GM21526 (cell line): Measurements from ENCODE around the gene PTPRT.
"Not testable (repeated sequence)": the region's sequence is repeated elsewhere in the genome, so short reads cannot be mapped to it uniquely, and the experiment has no call there.

Source experiments
- ATAC-seq: cut with Tn5 transposase; IDR thresholded peaks from one replicate; pipeline ENCODE4 v1.9.1; 2021; ENCODE audit warnings: moderate library complexity; ENCODE audit not compliant: unreplicated experiment, low FRiP score

The PTPRT gene

DNA sequence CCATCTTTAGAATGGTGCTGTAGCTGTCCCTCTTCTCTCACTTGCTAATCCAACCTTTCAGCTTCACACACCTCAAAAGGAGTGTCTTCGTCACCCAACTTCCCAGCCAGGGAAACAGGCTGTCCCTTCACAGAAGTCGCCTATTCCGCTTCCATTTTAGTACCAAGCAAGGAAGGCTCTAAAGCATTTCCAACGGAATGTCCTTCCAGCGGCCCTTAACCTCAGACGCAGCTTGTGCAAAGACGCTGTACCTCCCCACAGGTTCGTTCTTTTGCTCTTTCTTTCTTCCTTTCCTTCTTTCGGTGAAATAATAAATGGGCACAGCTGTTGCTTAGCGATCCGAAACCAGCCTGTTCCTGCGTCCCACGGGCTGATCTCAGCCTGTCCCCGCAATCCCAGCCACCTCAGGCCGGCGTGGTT lies 1.5 kb downstream of the PTPRT start:
- ATAC-seq: no peak

DNA sequence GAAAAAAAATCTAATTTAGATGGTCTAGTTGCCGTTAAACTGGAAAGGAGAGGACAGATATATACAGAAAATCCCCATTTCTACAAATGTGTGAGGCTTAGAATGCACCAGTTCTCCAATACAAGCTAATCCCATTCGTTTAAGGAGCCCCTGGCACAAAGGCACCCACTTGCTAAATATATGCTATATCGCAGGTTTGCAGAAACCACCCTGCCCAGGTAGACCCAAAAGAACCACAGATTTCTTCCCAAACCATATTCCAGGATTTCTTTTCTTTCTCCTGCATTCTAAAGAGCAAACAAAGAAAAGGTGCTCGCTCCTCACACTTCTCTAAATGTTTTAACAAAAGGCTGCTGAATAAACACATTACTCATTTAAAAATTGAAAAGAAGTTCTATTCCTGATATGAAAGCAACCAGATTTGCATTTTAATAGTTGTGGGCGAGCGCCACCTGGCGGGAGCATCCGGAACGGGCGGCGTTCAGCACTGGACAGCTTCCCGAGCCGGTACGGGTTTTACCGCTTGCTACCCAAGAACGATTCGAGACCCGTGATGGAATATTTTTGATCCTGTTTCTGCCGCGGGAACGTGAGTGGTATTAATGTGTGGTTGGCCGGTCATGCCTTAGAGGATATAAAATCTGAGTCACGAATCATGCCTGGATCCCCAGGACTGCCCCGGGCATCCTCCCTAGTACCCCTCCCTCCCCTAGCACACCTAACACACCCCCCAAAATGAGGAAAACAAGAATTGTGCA lies 2.1 kb downstream of the PTPRT start:
- no peak for ATAC-seq

DNA sequence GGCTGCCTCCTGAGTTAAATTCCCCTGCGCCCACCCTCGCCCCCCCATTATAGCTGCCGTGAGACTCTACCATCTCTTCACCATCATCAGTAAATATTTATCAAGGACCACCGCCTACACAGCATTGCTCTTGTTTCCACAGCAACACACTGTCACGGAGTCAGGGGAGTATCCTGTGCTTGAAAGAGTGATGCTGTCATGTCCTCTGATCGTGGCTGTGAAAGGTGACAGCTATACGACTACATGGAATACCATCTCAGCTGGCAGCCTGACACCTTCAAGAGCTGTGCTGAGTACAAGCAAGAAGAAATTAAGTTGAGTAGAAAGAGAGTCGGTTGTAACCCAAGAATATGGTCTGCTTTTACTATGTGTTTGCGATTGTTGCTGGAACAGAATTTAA lies 3.4 kb downstream of the PTPRT start:
- ATAC-seq: no peak

DNA sequence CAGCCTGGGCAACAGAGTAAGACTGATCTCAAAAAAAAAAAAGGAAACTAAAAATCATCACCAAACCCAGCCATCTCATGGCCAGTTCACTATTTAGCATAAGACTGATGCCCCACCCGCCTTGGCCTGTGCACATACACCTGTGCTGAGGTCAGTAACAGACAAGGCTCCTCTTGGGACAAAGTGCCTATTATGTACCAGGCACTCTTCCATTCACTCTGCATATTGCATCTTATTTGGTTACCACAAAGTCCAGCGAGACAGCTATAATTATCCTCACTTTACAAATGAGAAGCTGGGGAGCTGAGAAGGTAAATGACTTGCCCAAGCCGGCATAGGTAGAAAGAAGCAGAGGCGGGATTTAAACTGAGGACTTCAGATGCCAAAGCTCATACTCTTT lies 3.8 kb downstream of the PTPRT start:
- no peak for ATAC-seq

GRCh38 chr20:43183536-43184070 lies 6.1 kb downstream of the PTPRT start:
- ATAC-seq: no peak

GRCh38 chr20:43178080-43178479 lies 11.6 kb downstream of the PTPRT start:
- ATAC-seq: no peak

DNA sequence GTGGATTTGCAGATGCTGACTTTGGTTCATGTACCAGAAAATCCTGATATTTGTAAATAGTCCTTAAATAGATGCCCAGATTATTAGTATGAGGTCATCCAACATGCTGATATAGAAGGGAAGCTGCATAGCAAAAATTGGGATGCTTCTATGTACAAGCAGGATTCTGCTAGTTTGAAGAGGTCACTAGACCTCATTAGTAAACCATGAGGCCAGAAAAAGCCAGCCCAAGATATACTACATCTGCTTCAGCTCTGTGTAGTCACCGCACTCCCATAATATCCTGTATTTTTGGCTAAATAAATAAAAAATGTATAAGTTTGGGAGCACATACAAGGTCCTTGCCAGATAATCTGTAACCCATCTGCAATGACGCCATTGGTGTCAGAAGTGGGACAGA lies 13.0 kb downstream of the PTPRT start:
- ATAC-seq: no peak

DNA sequence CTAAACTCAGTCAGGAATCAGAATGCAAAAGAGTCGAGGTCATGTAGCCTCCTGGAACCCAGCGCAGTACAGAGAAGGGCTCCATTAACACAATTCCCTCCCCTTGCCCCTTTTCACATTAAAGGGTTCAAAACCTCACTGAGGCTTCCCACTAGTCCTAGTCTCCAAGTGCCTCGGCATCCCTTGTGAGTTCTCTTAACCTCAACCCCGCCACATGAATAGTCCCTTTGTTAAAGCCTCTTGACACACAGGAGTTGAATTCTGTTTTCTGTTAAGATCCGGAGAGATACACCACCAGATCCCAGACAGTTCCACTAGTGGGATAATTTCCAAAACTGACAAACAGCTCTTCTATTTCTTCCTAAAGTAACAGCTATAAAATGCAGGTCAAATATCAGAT lies 17.8 kb downstream of the PTPRT start:
- no peak for ATAC-seq

GRCh38 chr20:43170771-43171170 lies 18.9 kb downstream of the PTPRT start:
- no peak for ATAC-seq

- ATAC-seq: no peak
Observed at GRCh38 chr20:43167615-43168014, 22.1 kb downstream of the PTPRT start.

GRCh38 chr20:43167021-43167420 lies 22.7 kb downstream of the PTPRT start:
- ATAC-seq: no peak

- no peak for ATAC-seq
Observed at GRCh38 chr20:43165611-43166010, 24.1 kb downstream of the PTPRT start.

GRCh38 chr20:43164736-43165135 lies 25.0 kb downstream of the PTPRT start:
- ATAC-seq: not testable (repeated sequence)

DNA sequence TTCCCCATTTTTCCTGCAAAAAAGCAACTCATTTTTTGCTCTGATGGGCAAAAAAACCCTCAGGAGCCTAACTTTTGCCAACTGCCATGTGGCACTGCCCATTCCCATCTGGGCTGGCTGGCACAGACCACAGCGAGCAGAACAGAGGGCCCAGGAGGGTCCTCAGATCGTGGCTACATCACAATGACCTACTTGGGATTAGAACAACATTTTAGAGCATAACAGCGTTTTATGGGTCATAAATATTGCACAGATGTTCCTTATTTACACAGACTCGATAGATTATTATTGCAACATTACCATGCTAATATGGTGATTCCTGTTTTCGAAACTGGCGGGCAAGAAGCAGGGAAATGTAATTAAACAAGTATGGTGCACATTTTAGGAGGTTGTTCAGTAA lies 28.0 kb downstream of the PTPRT start:
- ATAC-seq: no peak

DNA sequence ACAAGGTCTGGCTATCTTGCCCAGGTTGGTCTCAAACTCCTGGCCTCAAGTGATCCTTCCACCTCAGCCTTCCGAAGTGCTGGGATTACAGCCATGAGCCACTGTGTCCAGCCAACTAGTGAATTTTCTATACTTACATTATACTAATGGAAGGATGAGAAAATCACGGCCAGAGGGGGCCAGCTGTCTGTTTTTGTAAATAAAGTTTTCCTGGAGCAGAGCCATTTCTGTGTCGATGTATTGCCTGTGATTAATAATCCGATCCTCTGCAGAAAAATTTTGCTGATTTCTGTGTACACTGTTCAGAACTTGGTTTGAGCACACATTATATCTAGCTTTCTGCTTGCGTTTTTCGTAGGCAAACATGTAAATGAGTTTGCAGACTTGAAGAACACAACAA lies 28.8 kb downstream of the PTPRT start:
- no peak for ATAC-seq

DNA sequence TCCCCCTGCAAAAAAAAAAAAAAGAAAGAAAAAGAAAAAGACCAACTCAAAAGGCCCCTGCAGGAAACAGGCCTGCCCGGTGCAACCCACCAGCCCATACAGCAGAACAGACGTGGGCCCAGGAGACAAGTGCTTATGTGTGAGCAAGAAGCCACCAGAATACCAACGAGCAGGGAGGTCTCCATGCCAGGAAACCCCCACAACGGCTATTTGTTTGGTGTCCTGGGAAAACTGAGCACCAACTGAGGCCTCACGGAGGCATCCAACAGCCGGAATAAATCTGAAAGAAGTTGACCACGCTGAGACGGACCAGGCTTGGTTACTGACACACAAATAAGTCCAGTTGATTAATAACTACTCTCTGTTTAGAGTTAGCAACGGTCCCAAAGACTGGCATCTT lies 29.7 kb downstream of the PTPRT start:
- ATAC-seq: no peak

GRCh38 chr20:43155366-43156100 lies 34.2 kb downstream of the PTPRT start:
- no peak for ATAC-seq

DNA sequence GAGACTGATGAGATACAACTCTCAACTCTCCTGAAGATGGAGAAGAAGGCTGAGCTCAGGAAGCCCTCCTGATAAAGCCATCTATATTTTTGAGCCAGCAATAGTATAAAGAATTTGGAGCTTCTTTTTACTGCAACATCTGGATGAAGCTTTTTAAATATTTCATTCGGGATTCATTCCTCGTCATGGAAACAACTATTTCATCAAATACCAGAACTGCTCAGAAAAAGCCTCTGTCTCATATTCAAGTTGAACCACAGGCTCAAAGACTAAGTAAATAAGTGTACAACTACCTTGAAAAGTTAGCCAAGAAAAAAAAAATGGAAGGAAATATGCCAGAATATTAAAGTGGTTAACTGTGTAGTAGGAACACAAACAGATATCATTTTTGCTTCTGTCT lies 37.8 kb downstream of the PTPRT start:
- no peak for ATAC-seq

GRCh38 chr20:43151256-43151655 lies 38.5 kb downstream of the PTPRT start:
- ATAC-seq: no peak

DNA sequence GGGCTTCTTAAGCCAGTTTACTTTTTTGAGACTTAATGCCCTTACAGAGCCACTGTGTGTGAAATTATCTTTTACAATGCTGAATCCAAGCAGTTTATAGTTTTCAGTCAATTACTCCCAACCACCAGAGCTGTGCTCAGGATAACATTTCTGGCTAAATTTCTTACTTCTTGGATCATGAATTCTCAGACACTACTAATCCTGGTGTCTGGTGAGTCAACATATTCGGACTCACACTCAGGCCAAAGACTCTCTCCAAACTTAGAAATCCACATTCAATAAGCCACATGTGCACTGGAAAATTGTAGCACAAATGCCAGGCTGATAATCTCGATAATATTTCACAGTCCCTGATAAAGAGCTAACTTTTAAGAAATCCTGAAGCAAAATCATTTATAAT lies 49.0 kb downstream of the PTPRT start:
- no peak for ATAC-seq

- no peak for ATAC-seq
Observed at GRCh38 chr20:43138061-43138770, 51.5 kb downstream of the PTPRT start.
